Uterus (tissue), 2 donors: Measurements from ENCODE around the gene TMC2.

ENCODE experiments used
- POLR2A ChIP-seq, 2 donors: fragments of 450-650 bp; IDR thresholded peaks; one replicate each; pipeline ENCODE4 v1.6.1; 2016; ENCODE audit warnings: antibody characterized with exemption in 2 of 2, mild to moderate bottlenecking in 1 of 2, moderate library complexity in 1 of 2
- TF ChIP-seq, protein P1 (sequence below), 4 experiments: fragments of 200-600 bp in 2 of 4; fragments of 450-650 bp in 2 of 4; sonication (generic) in 2 of 4; IDR thresholded peaks; one replicate each; pipeline ENCODE4 v1.5.1; 2016 to 2019; ENCODE audit warnings: antibody characterized with exemption in 4 of 4, mild to moderate bottlenecking in 2 of 4, moderate library complexity in 1 of 4

DNA sequence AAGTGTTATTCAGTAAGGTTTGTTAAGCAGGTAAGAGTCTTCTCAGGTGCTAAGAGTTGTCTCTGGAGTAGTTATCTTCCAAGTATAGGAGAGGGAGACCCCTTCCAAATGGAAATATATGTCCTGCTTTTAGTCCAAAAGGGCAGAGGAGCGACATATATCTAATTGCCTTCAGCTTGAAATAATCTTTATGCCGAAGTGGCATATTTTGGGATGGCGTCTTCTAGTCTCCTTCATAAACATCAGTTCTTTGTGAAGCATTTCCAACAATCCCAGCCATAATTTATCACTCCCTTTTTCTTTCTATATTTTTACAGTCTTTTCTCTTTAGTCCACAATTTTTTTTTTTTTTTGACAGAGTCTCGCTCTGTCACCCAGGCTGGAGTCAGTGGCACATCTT lies 6.0 kb downstream of the TMC2 start:
- TF ChIP-seq, protein P1, sequence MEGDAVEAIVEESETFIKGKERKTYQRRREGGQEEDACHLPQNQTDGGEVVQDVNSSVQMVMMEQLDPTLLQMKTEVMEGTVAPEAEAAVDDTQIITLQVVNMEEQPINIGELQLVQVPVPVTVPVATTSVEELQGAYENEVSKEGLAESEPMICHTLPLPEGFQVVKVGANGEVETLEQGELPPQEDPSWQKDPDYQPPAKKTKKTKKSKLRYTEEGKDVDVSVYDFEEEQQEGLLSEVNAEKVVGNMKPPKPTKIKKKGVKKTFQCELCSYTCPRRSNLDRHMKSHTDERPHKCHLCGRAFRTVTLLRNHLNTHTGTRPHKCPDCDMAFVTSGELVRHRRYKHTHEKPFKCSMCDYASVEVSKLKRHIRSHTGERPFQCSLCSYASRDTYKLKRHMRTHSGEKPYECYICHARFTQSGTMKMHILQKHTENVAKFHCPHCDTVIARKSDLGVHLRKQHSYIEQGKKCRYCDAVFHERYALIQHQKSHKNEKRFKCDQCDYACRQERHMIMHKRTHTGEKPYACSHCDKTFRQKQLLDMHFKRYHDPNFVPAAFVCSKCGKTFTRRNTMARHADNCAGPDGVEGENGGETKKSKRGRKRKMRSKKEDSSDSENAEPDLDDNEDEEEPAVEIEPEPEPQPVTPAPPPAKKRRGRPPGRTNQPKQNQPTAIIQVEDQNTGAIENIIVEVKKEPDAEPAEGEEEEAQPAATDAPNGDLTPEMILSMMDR (IDR thresholded peaks at IDR 0.05): no peak
- no peak for TF ChIP-seq POLR2A (IDR thresholded peaks at IDR 0.05)
